Activated gamma-delta T cell (primary cell): Measurements from ENCODE around the gene TRAPPC3.
A peak's percentile ranks its signal among the peaks of the same experiment; 100 is the strongest.

Experiments
- DNase-seq: peaks from one replicate; lab custom pipeline; 2025; lab: John Stamatoyannopoulos, UW

TRAPPC3 gene

GRCh38 chr1:36125129-36125991 lies 23.9 kb downstream of the TRAPPC3 start, which contains the start of gene COL8A2:
Gene COL8A2, minus strand, starts transcription at chr1:36125222. Its CDS starts 24,980 bp downstream, at chr1:36100242.
- no peak for DNase-seq

GRCh38 chr1:36124404-36125128 lies 24.7 kb downstream of the TRAPPC3 start:
- DNase-seq: no peak

- no peak for DNase-seq
These were observed 25.9 kb downstream of the TRAPPC3 start for GRCh38 chr1:36123356-36123755.

GRCh38 chr1:36122062-36123030 lies 26.9 kb downstream of the TRAPPC3 start:
- DNase-seq: no peak

- no peak for DNase-seq
These were observed 29.8 kb downstream of the TRAPPC3 start for GRCh38 chr1:36119456-36119855.

GRCh38 chr1:36118447-36119204 lies 30.7 kb downstream of the TRAPPC3 start:
- no peak for DNase-seq

GRCh38 chr1:36116901-36117300 lies 32.4 kb downstream of the TRAPPC3 start:
- no peak for DNase-seq

- no peak for DNase-seq
These were observed 33.4 kb downstream of the TRAPPC3 start for GRCh38 chr1:36115931-36116330.

- no peak for DNase-seq
These were observed 34.1 kb downstream of the TRAPPC3 start for GRCh38 chr1:36115200-36115669.

- DNase-seq: no peak
These were observed 34.9 kb downstream of the TRAPPC3 start for GRCh38 chr1:36114371-36114770.

- DNase-seq: no peak
These were observed 36.5 kb downstream of the TRAPPC3 start for GRCh38 chr1:36112823-36113222.

GRCh38 chr1:36111151-36111550 lies 38.1 kb downstream of the TRAPPC3 start:
- no peak for DNase-seq

- DNase-seq: no peak
These were observed 40.1 kb downstream of the TRAPPC3 start for GRCh38 chr1:36109041-36109679.

- no peak for DNase-seq
These were observed 41.0 kb downstream of the TRAPPC3 start for GRCh38 chr1:36108314-36108713.

- DNase-seq: no peak
These were observed 41.9 kb downstream of the TRAPPC3 start for GRCh38 chr1:36107394-36107793.

GRCh38 chr1:36106269-36106668 lies 43.0 kb downstream of the TRAPPC3 start:
- no peak for DNase-seq

- DNase-seq: no peak
These were observed 47.7 kb downstream of the TRAPPC3 start for GRCh38 chr1:36101546-36101945.

GRCh38 chr1:36100376-36100775 lies 48.9 kb downstream of the TRAPPC3 start:
- no peak for DNase-seq

- DNase-seq: peak; percentile 28
These were observed 49.5 kb downstream of the TRAPPC3 start for GRCh38 chr1:36099681-36100341.
